ENCODE data around the gene SIM1.

Gene SIM1

DNA sequence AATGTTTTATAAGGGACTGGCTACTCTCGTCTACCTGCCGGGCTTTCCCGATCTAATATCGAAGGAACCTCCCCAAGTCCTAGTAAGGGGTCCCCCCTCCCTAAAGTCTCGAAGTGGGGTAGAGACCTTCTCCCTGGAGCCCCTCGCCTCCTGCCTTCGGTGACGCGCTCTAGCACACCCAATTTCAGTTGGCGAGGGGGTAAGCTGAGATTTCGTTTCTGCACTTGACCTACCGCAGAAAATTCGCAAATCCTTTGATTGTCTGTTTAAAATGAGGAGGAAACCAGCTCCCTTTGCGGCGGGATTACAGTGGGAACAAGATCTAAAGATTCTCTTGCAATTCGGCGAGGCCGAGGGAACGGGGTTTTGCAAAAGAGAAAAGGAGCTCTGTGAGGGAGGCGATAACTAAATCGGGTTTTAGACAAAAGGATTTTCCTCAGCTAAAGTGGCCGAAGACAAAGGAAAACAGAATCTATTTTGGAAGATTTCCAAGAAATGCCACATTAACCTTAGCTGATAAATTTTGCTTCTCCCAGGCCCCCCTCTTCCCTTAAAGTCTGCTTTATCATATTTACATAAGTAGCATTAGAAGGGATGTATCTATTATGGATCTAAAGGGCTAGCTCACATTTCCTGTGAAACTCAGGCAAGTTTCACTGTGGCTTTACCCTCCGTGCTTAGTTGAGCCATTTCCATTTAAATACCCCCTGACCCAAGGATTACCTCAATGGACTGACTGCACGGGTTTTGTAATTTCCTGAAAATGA, 8.4 kb downstream of the SIM1 start:
- Histone ChIP-seq H3K27me3 (replicated peaks in 2 of 5; ENCODE audit: control insufficient read depth in 4 of 5, insufficient read depth in 5 of 5, low read length in 4 of 5) (peaks cover 32 to 100% (median 69%) of the 10 kb centered on the region in 5 experiments), H3K27ac (ENCODE audit: insufficient read depth in 1 of 2, low read depth in 1 of 2, low read length in 2 of 2, poor library complexity in 1 of 2, severe bottlenecking in 2 of 2) (no peak overlapping the region), H3K36me3 (ENCODE audit: control insufficient read depth in 4 of 4, insufficient read depth in 4 of 4, low read length in 3 of 4) (no peaks in the 10 kb centered on the region), H3K4me1 (ENCODE audit: control extremely low read depth in 1 of 4, control insufficient read depth in 4 of 4, insufficient read depth in 4 of 4, low read length in 3 of 4) (peaks cover 0 to 2% (median 0%) of the 10 kb centered on the region in 4 experiments), H3K4me3 (ENCODE audit: control insufficient read depth in 1 of 7, extremely low read depth in 1 of 7, insufficient read depth in 4 of 7, low read depth in 2 of 7, low read length in 6 of 7) (no peak overlapping the region), H3K9me3 (ENCODE audit: control extremely low read depth in 1 of 5, control insufficient read depth in 4 of 5, insufficient read depth in 2 of 5, low read depth in 1 of 5, low read length in 4 of 5) (peaks cover 0 to 3% (median 0%) of the 10 kb centered on the region in 5 experiments)
- CTCF ChIA-PET: interaction anchor here (0.7 to 1.0 kb wide), 5 partner anchors 11 to 888 kb away, joined by 3 to 4 read pairs (median 3); partner anchors contain the start of gene CCNC
- peak in 2 of 3 donors; percentile 26 to 38 for DNase-seq
- POLR2A ChIA-PET: interaction anchor here (0.6 kb wide), 1 partner anchor 862 kb away, joined by 3 read pairs; no protein-coding TSS in a partner anchor
- 14% methylated on average over 23 of the region's 24 CpGs for WGBS (ENCODE audit: insufficient coverage)

GRCh38 chr6:100455230-100456124, 9.2 kb downstream of the SIM1 start:
- CTCF ChIA-PET: interaction anchor here (0.7 to 1.0 kb wide), 5 partner anchors 9 to 844 kb away, joined by 3 read pairs; partner anchors contain the start of gene SIM1
- Histone ChIP-seq H3K36me3 (ENCODE audit: control insufficient read depth in 4 of 4, insufficient read depth in 4 of 4, low read length in 3 of 4) (no peaks in the 10 kb centered on the region), H3K27ac (ENCODE audit: insufficient read depth in 1 of 2, low read depth in 1 of 2, low read length in 2 of 2, poor library complexity in 1 of 2, severe bottlenecking in 2 of 2) (no peak overlapping the region), H3K4me1 (ENCODE audit: control extremely low read depth in 1 of 4, control insufficient read depth in 4 of 4, insufficient read depth in 4 of 4, low read length in 3 of 4) (peaks cover 0 to 2% (median 0%) of the 10 kb centered on the region in 4 experiments), H3K27me3 (replicated peaks in 2 of 5; ENCODE audit: control insufficient read depth in 4 of 5, insufficient read depth in 5 of 5, low read length in 4 of 5) (peaks cover 35 to 100% (median 75%) of the 10 kb centered on the region in 5 experiments), H3K4me3 (ENCODE audit: control insufficient read depth in 1 of 7, extremely low read depth in 1 of 7, insufficient read depth in 4 of 7, low read depth in 2 of 7, low read length in 6 of 7) (no peak overlapping the region), H3K9me3 (ENCODE audit: control extremely low read depth in 1 of 5, control insufficient read depth in 4 of 5, insufficient read depth in 2 of 5, low read depth in 1 of 5, low read length in 4 of 5) (peaks cover 0 to 3% (median 0%) of the 10 kb centered on the region in 5 experiments)
- POLR2A ChIA-PET: no interaction called here
- DNase-seq: peak in 2 of 3 donors; percentile 15 to 19
- WGBS (ENCODE audit: insufficient coverage): 8% methylated on average over 49 of the region's 54 CpGs

- ChIA-PET CTCF (interaction anchor here (0.8 to 1.0 kb wide), 3 partner anchors 10 to 843 kb away, joined by 3 read pairs; partner anchors contain the start of gene SIM1), POLR2A (interaction anchor here (0.8 kb wide), 1 partner anchor 10 kb away, joined by 4 read pairs; no protein-coding TSS in a partner anchor)
- peak in 2 of 3 donors; percentile 30 to 46 for DNase-seq
- Histone ChIP-seq H3K27me3 (replicated peaks in 2 of 5; ENCODE audit: control insufficient read depth in 4 of 5, insufficient read depth in 5 of 5, low read length in 4 of 5) (peaks cover 35 to 100% (median 81%) of the 10 kb centered on the region in 5 experiments), H3K4me1 (ENCODE audit: control extremely low read depth in 1 of 4, control insufficient read depth in 4 of 4, insufficient read depth in 4 of 4, low read length in 3 of 4) (peaks cover 0 to 2% (median 0%) of the 10 kb centered on the region in 4 experiments), H3K4me3 (ENCODE audit: control insufficient read depth in 1 of 7, extremely low read depth in 1 of 7, insufficient read depth in 4 of 7, low read depth in 2 of 7, low read length in 6 of 7) (no peak overlapping the region), H3K9me3 (ENCODE audit: control extremely low read depth in 1 of 5, control insufficient read depth in 4 of 5, insufficient read depth in 2 of 5, low read depth in 1 of 5, low read length in 4 of 5) (peaks cover 0 to 3% (median 0%) of the 10 kb centered on the region in 5 experiments), H3K36me3 (ENCODE audit: control insufficient read depth in 4 of 4, insufficient read depth in 4 of 4, low read length in 3 of 4) (no peaks in the 10 kb centered on the region), H3K27ac (ENCODE audit: insufficient read depth in 1 of 2, low read depth in 1 of 2, low read length in 2 of 2, poor library complexity in 1 of 2, severe bottlenecking in 2 of 2) (no peak overlapping the region)
- 11% methylated on average over 10 of the region's 14 CpGs for WGBS (ENCODE audit: insufficient coverage)
Observed at GRCh38 chr6:100454551-100455229, 10.0 kb downstream of the SIM1 start.

DNA sequence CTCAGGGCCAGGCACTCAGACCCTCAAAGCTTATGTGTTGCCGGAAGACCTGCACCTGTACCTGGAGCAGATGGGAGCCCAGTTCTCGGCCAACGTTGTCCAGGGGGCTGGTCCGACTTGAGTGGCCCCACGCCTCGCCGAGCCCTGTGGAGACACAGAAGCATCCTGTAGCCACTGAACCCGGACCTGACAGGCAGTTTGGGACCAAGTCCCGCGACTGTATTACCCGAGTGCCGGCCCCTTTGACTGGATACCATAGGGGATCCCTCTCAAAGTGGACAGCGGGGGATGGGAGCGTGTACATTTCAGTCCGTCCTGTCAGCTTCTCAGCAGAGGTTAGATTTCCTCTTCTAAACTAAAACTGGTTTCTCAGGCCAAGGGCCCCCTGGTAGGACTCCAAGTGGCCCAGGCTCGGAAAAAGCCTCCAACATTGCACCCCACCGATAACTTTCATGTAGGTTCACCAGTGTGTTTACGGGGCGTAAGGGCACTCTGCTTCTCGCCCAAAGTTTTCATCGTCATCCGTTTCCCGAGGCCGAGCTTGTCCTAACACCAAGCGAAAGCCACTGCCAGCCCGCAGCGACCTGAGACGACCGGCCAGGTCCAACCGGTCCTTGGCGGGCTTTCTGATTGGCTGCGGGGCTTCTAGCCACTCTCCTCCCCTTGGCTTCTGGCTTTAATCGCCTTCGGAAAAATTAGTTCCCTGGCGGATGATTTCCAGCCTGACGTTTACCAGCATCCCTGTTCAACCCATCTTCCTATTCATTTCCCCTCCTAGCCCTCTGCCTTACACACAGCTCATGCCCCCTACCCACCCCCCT, 10.8 kb downstream of the SIM1 start:
- Histone ChIP-seq H3K27ac (ENCODE audit: insufficient read depth in 1 of 2, low read depth in 1 of 2, low read length in 2 of 2, poor library complexity in 1 of 2, severe bottlenecking in 2 of 2) (no peak overlapping the region), H3K27me3 (replicated peaks in 2 of 5; ENCODE audit: control insufficient read depth in 4 of 5, insufficient read depth in 5 of 5, low read length in 4 of 5) (peaks cover 30 to 100% (median 84%) of the 10 kb centered on the region in 5 experiments), H3K9me3 (ENCODE audit: control extremely low read depth in 1 of 5, control insufficient read depth in 4 of 5, insufficient read depth in 2 of 5, low read depth in 1 of 5, low read length in 4 of 5) (peaks cover 0 to 7% (median 2%) of the 10 kb centered on the region in 5 experiments), H3K4me3 (ENCODE audit: control insufficient read depth in 1 of 7, extremely low read depth in 1 of 7, insufficient read depth in 4 of 7, low read depth in 2 of 7, low read length in 6 of 7) (no peak overlapping the region), H3K36me3 (ENCODE audit: control insufficient read depth in 4 of 4, insufficient read depth in 4 of 4, low read length in 3 of 4) (no peaks in the 10 kb centered on the region), H3K4me1 (ENCODE audit: control extremely low read depth in 1 of 4, control insufficient read depth in 4 of 4, insufficient read depth in 4 of 4, low read length in 3 of 4) (peaks cover 0 to 2% (median 0%) of the 10 kb centered on the region in 4 experiments)
- ChIA-PET CTCF (interaction anchor here (1.0 kb wide), 1 partner anchor 17 kb away, joined by 3 read pairs; no protein-coding TSS in a partner anchor), POLR2A (interaction anchor here (0.8 kb wide), 1 partner anchor 9 kb away, joined by 4 read pairs; no protein-coding TSS in a partner anchor)
- 8% methylated on average over 33 of the region's 36 CpGs for WGBS (ENCODE audit: insufficient coverage)
- DNase-seq: peak in 2 of 3 donors; percentile 8 to 19

DNA sequence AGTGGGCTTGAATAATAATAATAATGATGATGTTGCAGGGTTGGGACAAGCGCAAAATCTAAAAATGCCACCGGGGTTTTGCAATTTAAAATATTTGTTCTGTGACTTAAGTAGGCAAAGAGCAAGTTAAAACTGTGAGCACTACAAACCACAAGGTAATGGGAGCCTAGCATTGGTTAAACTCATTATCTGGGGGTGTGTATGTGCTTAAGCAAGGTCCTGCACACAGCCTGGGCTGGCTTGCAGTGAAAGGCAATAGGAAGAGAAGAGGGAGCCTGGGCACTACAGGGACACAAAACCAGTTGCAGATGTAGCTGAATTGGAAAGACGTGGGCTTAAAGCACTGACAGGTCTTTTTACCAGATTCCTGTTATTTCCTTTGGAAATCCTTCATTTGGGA, 11.7 kb downstream of the SIM1 start:
- H3K4me1 ChIP-seq (ENCODE audit: control extremely low read depth in 1 of 4, control insufficient read depth in 4 of 4, insufficient read depth in 4 of 4, low read length in 3 of 4): peaks cover 0 to 2% (median 0%) of the 10 kb centered on the region in 4 experiments
- H3K27ac ChIP-seq (ENCODE audit: insufficient read depth in 1 of 2, low read depth in 1 of 2, low read length in 2 of 2, poor library complexity in 1 of 2, severe bottlenecking in 2 of 2): no peak overlapping the region
- peaks cover 27 to 100% (median 79%) of the 10 kb centered on the region in 5 experiments for H3K27me3 ChIP-seq (replicated peaks in 2 of 5; ENCODE audit: control insufficient read depth in 4 of 5, insufficient read depth in 5 of 5, low read length in 4 of 5)
- H3K36me3 ChIP-seq (ENCODE audit: control insufficient read depth in 4 of 4, insufficient read depth in 4 of 4, low read length in 3 of 4): no peaks in the 10 kb centered on the region
- ChIA-PET POLR2A (no interaction called here), CTCF (no interaction called here)
- no peak overlapping the region for H3K4me3 ChIP-seq (ENCODE audit: control insufficient read depth in 1 of 7, extremely low read depth in 1 of 7, insufficient read depth in 4 of 7, low read depth in 2 of 7, low read length in 6 of 7)
- WGBS (ENCODE audit: insufficient coverage): 11% methylated on average over 3 of the region's 3 CpGs
- H3K9me3 ChIP-seq (ENCODE audit: control extremely low read depth in 1 of 5, control insufficient read depth in 4 of 5, insufficient read depth in 2 of 5, low read depth in 1 of 5, low read length in 4 of 5): peaks cover 0 to 12% (median 2%) of the 10 kb centered on the region in 5 experiments
- peak in 2 of 3 donors; percentile 15 to 18 for DNase-seq

DNA sequence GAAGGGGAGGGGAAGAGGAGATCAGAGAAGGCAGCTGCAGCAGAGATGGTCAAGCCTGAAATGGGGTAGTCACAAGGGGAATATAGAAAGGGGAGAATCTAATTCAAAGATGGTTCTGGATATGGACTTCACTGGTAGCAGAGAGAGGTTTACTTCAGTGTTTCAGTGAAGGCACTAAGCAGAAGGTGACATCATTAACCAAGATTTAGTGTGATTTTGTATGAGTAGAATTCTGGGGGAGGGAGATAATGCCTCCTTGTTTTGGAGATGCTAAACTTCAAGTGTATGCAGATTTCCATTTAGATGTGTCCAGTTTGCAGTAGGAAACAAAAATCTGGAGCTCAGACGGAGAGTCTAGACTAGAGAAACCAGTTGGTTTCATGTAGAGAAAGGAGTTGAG, 13.1 kb downstream of the SIM1 start:
- ChIA-PET CTCF (interaction anchor here (0.9 to 4.8 kb wide), 3 partner anchors 9 to 14 kb away, joined by 3 to 14 read pairs (median 3); partner anchors contain the start of gene SIM1), POLR2A (no interaction called here)
- H3K27me3 ChIP-seq (replicated peaks in 2 of 5; ENCODE audit: control insufficient read depth in 4 of 5, insufficient read depth in 5 of 5, low read length in 4 of 5): peaks cover 25 to 100% (median 81%) of the 10 kb centered on the region in 5 experiments
- WGBS (ENCODE audit: insufficient coverage): 57% methylated on average over 1 of the region's 1 CpG
- H3K27ac ChIP-seq (ENCODE audit: insufficient read depth in 1 of 2, low read depth in 1 of 2, low read length in 2 of 2, poor library complexity in 1 of 2, severe bottlenecking in 2 of 2): no peak overlapping the region
- H3K4me3 ChIP-seq (ENCODE audit: control insufficient read depth in 1 of 7, extremely low read depth in 1 of 7, insufficient read depth in 4 of 7, low read depth in 2 of 7, low read length in 6 of 7): no peak overlapping the region
- DNase-seq: no peak
- peaks cover 0 to 6% (median 3%) of the 10 kb centered on the region in 4 experiments for H3K4me1 ChIP-seq (ENCODE audit: control extremely low read depth in 1 of 4, control insufficient read depth in 4 of 4, insufficient read depth in 4 of 4, low read length in 3 of 4)
- H3K9me3 ChIP-seq (ENCODE audit: control extremely low read depth in 1 of 5, control insufficient read depth in 4 of 5, insufficient read depth in 2 of 5, low read depth in 1 of 5, low read length in 4 of 5): peaks cover 0 to 12% (median 3%) of the 10 kb centered on the region in 5 experiments
- no peaks in the 10 kb centered on the region for H3K36me3 ChIP-seq (ENCODE audit: control insufficient read depth in 4 of 4, insufficient read depth in 4 of 4, low read length in 3 of 4)

Data from common myeloid progenitor, CD34-positive (primary cell).